HG03280 (cell line): Measurements from ENCODE around the gene CPNE4.

Experiments
- ATAC-seq: cut with Tn5 transposase; IDR thresholded peaks from one replicate; pipeline ENCODE4 v1.9.1; 2021; ENCODE audit warnings: mild to moderate bottlenecking, moderate library complexity; ENCODE audit not compliant: unreplicated experiment

CPNE4 gene

DNA sequence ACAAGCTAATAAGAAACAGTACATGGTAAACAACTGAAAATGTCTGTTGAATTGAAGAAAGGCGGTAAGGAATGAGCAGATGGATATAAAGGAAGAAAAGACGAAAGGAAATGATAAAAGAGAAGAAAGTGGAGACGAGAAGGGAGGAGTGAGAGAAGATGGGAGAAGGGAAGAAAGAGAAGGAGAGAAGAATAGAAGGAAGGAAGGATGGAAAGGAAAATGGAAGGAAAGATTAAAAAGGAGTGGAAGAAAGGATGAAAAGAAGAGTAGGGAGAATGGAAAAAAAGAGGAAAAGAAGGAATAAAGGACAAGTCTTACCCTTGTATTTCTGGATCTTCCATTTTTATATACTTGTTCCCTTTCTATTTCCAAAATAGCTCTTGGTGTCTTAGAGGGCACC lies 17.7 kb downstream of the CPNE4 start:
- ATAC-seq, result no peak

GRCh38 chr3:132016061-132017041 lies 18.5 kb downstream of the CPNE4 start:
- no peak for ATAC-seq

GRCh38 chr3:132014105-132014504 lies 20.7 kb downstream of the CPNE4 start:
- no peak for ATAC-seq

DNA sequence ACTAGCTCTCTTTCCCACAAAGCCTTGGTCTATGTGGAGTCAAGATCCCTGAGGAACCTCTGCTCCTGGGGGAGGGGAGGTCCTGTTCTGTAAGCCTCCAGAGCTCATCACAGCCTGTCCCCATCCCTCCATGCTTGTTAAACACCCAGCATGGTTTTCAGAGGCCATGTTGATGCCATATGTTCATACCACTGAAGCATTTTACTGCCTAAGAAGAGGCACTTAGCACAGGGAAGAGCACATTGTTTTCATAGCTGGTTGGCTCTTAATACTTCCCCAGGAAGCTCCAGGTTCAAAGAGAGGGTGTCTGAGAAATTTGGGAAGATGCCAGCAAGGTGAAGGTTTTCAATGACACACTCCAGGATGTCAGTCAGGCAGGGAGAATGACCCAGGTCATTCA lies 25.6 kb downstream of the CPNE4 start:
- ATAC-seq, result no peak

GRCh38 chr3:132008837-132009236 lies 26.0 kb downstream of the CPNE4 start:
- ATAC-seq, result no peak

DNA sequence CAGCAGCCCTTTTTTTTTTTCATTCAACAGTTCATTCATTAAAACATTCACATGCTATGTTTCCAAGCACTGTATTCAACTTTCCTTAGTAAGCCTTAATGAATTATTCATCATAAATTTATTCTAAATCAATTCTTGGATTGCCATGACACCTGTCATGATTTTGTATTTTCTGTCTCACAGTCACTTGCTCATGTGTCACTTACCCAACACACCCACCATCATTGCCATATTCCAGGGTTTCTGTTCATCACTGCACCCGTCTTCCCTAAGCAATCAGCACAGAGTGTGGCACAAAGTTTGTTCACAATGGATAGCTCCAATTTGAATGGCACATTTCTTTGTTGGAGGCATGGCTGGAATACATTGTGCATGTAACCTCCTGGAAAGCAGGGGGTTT lies 27.2 kb downstream of the CPNE4 start:
- no peak for ATAC-seq

DNA sequence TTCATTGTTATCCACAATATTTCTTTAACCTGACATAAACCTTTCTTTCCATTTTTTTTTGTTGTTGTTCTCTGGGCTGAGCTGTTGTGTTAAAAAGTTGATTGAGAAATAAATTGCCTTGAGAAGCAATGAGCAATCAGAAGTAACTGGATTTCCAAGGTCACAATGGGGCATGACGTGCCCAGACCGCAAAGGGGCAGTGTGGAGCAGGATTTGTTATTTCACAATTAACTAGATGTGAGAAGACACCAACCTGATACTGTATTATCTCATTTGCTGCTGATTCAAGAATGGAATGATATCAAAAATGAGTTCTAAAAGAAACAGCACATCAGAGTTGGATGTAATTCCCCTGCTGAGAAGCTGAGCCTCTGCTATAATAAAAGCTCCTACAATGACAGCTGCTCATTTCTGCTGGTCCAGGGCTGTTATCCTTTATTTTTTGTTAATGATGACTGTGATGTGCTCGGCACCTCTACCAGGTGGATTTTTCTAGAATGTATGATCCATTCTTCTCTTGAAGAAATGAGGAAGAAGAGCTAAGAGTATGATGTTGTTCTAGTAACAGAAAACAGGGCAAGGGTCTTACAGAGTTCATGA lies 28.1 kb downstream of the CPNE4 start:
- ATAC-seq, result no peak

GRCh38 chr3:132004571-132004970 lies 30.2 kb downstream of the CPNE4 start:
- ATAC-seq, result no peak

GRCh38 chr3:132003685-132004084 lies 31.1 kb downstream of the CPNE4 start:
- ATAC-seq, result no peak

DNA sequence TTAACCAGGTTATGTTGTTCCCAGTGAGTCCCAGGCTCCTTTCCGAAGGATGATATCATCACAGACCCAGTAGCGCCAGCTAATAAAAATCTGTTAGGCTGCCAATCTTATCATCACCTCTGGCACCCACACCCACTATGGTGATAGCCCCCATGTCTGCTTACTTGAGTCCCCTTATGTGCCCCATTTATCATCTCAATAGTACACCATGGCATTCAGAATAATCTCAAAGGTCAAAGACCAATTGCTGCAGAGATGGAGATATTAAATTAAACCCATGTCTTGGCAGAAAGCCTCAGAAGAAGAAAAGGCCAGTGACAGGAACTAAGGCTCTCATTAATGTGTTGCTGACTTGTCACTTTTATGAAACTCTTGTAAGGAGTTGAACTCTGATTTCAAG lies 32.8 kb downstream of the CPNE4 start:
- no peak for ATAC-seq

DNA sequence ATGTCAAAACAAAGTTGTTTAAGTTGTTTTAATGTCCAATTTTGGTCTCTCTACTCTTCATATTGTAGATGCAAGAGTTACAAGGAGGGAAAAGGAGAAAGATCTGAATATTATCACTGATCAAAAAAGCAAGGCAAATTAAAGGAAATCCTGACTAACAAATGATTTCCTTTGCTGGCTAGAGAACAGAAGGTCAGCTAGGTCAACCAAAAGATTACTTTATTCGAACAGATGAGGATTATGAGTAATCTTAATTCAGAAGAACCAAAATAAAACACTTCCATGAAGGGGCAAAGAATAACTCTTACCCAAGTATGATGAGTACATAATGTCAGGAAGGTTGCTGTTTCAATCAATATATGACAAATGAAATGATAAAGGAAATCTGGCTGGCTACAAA lies 33.8 kb downstream of the CPNE4 start:
- ATAC-seq, result no peak

DNA sequence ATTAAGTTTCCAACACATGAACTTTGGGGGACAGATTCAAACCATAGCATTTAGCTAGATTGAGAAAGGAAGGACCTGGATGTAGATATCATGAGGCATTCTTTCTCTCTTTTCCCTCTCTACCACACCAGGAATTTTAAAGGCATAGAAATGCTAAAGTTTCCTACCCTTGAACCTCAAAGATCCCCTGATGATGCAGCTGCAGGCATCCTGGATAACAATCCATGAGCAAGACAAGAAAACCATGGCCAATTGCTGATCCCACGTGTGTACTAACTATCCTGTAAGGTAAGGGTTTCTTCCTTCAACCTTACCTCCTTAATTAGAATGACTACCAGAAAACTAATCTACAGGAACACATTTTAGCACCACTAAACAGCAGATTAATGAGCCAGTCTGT lies 36.8 kb downstream of the CPNE4 start:
- ATAC-seq, result no peak

DNA sequence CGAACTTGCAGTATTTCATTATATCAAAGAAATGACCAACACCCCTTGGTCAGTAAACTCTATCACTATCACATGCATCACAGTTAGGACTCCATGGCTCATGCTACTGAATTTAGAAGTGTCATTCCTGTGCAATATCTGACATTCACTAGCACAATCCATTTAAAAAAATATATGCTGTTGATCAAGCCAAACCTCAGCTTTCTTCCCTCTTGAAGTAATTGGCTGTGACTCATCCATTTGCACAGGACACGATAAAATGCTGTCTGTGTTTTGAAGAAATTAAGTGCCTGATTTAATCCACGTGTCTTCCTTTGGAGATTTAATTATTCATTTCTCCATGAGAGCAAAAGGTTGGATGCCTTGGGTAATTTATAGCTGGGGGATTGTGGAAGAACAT lies 38.9 kb downstream of the CPNE4 start:
- ATAC-seq, result no peak

DNA sequence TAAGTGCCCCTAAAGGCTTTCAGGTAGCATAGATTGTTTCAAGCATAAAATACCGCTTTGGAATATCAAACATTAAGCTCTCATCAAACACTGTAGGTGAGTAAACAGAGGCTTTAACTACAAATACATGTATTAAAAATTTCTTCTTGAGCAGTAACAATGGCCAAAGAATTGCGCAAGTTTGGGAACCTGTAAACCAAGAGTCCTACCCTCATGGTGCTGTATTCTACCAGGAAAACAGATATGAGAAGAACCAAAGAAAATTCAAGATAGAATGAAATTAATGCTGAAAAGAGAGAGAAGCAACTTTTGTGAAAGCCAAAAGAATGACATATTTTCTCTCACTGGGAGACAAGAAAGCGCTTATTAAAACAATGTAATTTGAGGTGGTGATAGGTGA lies 45.5 kb downstream of the CPNE4 start:
- ATAC-seq, result no peak

- no peak for ATAC-seq
Observed at GRCh38 chr3:131988209-131988608, 46.6 kb downstream of the CPNE4 start.

GRCh38 chr3:131983689-131984088 lies 51.1 kb downstream of the CPNE4 start:
- ATAC-seq, result no peak

- no peak for ATAC-seq
Observed at GRCh38 chr3:131981323-131981722, 53.5 kb downstream of the CPNE4 start.

- ATAC-seq, result no peak
Observed at GRCh38 chr3:131976448-131976847, 58.4 kb downstream of the CPNE4 start.

DNA sequence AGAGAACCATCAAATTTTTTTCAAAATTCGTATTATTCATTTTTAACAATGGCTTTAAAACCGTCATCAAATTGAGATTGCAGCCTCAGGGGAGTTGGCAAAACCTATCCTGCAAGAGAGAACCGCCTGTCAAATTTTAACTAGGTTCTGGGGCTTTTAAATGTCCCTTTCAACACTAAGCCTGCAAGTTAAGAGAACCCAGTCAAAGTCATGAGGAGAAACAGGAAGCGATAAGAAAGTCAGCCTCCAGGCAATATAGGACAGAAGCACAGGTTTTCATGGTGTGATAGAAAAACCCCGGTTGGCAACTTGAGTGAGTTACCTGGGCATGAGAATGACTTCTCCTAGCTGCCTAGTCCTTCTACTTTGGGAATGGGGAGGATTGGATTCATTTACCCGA lies 59.8 kb downstream of the CPNE4 start:
- ATAC-seq, result no peak

- ATAC-seq, result no peak
Observed at GRCh38 chr3:131973731-131974130, 61.1 kb downstream of the CPNE4 start.

- ATAC-seq, result no peak
Observed at GRCh38 chr3:131972550-131972949, 62.3 kb downstream of the CPNE4 start.

DNA sequence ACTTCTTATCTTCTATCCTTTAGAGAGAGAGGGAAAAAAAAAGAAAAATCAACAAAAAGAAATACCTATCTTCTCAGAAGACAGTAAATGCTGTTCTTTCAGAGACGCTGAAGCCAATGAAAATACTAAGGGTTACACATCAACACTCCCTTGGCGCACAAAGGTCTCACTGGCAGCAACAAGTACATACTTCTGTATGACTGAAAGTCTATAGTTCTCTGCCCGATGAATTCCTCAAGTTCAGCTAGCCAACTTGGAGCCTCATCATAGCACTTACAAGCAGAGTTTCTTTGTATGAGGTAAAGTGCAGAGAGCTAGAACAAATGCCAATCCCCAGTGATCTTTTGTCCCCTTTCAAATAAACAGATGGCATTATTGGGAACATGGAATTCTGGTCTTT lies 62.7 kb downstream of the CPNE4 start:
- no peak for ATAC-seq
